KMS-11 (cell line): ENCODE measurements around the gene RELL1.

Experiments used
- H2AFZ ChIP-seq: fragments of 200-600 bp; sonication (generic); 2 replicates; pipeline ENCODE4 v1.6.1; 2016; ENCODE audit warnings: antibody characterized with exemption, mixed run types, low read depth
- H3K27ac ChIP-seq: fragments of 200-600 bp; sonication (generic); 2 replicates; pipeline ENCODE4 v1.6.1; 2016; ENCODE audit warnings: mild to moderate bottlenecking, mixed run types
- H3K27me3 ChIP-seq: fragments of 200-600 bp; sonication (generic); 2 replicates; pipeline ENCODE4 v1.6.1; 2017; ENCODE audit warnings: mild to moderate bottlenecking, low read depth, mixed run types, moderate library complexity; ENCODE audit not compliant: insufficient read depth
- H3K36me3 ChIP-seq: fragments of 200-600 bp; sonication (generic); 2 replicates; pipeline ENCODE4 v1.6.1; 2017; ENCODE audit warnings: mild to moderate bottlenecking, mixed run types; ENCODE audit not compliant: insufficient read depth
- H3K4me1 ChIP-seq: fragments of 200-600 bp; sonication (generic); 2 replicates; pipeline ENCODE4 v1.6.1; 2016; ENCODE audit warnings: mild to moderate bottlenecking, low read depth, mixed run types; ENCODE audit not compliant: poor library complexity, severe bottlenecking
- H3K4me2 ChIP-seq: fragments of 200-600 bp; sonication (generic); 2 replicates; pipeline ENCODE4 v1.7.0; 2016; ENCODE audit warnings: mild to moderate bottlenecking, mixed run types
- H3K4me3 ChIP-seq: fragments of 200-600 bp; sonication (generic); IDR thresholded peaks from 2 replicates; pipeline ENCODE4 v1.6.1; 2017; ENCODE audit warnings: low read depth, low read length, mixed read lengths; ENCODE audit not compliant: insufficient read depth
- H3K79me2 ChIP-seq: fragments of 200-600 bp; sonication (generic); 2 replicates; pipeline ENCODE4 v1.6.1; 2016; ENCODE audit warnings: low read depth, mixed run types; ENCODE audit not compliant: insufficient read depth
- H3K9ac ChIP-seq: fragments of 200-600 bp; sonication (generic); 2 replicates; pipeline ENCODE4 v1.6.1; 2016; ENCODE audit warnings: mild to moderate bottlenecking, mixed run types
- H4K20me1 ChIP-seq: fragments of 200-600 bp; sonication (generic); 2 replicates; pipeline ENCODE4 v1.6.1; 2016; ENCODE audit warnings: mild to moderate bottlenecking, mixed run types; ENCODE audit not compliant: insufficient read depth
- TF ChIP-seq, protein P1 (sequence below): fragments of 200-600 bp; sonication (generic); conservative IDR thresholded peaks from 2 replicates; pipeline ENCODE4 v1.6.1; 2017; ENCODE audit warnings: low read depth, mild to moderate bottlenecking, antibody characterized with exemption, low read length, moderate library complexity, mixed read lengths

RELL1 gene

DNA sequence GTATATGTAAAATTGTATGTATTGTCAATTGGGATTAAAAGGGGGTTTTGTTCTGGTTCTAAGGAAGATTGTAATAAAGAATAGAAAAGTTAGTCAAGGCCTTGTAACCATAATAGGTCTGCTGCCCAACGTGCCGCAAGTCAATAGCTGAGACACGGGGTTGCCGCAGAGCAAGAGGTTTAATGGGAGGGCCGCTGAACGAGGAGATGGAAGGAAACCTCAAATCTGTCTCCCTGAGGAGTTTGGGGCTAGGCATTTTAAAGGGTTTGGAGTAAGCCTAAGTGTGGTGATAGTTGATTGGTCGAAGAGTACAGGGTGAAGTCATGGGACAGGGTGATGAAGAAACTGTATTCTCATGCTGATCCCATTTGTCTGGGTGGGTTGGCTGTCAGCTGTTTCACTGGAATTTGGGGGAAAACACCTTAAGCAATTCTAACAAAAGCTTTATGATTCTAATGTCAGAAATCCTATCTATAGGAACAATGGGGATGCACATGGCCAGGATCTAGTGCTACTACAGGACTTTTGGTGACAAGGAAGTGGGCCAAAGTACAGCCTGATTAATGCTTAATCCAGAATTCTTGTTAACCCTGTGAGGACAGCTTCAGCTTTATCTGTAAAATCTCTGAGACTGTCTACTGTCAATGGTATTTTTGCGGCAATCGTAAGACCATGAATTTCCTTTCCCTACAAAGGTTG is 86.9 kb downstream of the RELL1 start:
- no peaks in the 10 kb centered on the region for H4K20me1 ChIP-seq
- H3K36me3 ChIP-seq, result no peaks in the 10 kb centered on the region
- H3K27ac ChIP-seq, result no peak overlapping the region
- H3K27me3 ChIP-seq, result no peaks in the 10 kb centered on the region
- no peaks in the 10 kb centered on the region for H3K79me2 ChIP-seq
- no peak overlapping the region for H3K4me3 ChIP-seq
- no peak overlapping the region for H3K9ac ChIP-seq
- H3K4me2 ChIP-seq, result no peak overlapping the region
- TF ChIP-seq, protein P1, sequence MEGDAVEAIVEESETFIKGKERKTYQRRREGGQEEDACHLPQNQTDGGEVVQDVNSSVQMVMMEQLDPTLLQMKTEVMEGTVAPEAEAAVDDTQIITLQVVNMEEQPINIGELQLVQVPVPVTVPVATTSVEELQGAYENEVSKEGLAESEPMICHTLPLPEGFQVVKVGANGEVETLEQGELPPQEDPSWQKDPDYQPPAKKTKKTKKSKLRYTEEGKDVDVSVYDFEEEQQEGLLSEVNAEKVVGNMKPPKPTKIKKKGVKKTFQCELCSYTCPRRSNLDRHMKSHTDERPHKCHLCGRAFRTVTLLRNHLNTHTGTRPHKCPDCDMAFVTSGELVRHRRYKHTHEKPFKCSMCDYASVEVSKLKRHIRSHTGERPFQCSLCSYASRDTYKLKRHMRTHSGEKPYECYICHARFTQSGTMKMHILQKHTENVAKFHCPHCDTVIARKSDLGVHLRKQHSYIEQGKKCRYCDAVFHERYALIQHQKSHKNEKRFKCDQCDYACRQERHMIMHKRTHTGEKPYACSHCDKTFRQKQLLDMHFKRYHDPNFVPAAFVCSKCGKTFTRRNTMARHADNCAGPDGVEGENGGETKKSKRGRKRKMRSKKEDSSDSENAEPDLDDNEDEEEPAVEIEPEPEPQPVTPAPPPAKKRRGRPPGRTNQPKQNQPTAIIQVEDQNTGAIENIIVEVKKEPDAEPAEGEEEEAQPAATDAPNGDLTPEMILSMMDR, result no peak
- H3K4me1 ChIP-seq, result no peaks in the 10 kb centered on the region
- H2AFZ ChIP-seq, result no peak overlapping the region

GRCh38 chr4:37597034-37597433 is 89.1 kb downstream of the RELL1 start:
- Histone ChIP-seq H3K79me2 (no peaks in the 10 kb centered on the region), H3K4me3 (no peak overlapping the region), H3K27ac (no peak overlapping the region), H3K4me2 (no peak overlapping the region), H4K20me1 (no peaks in the 10 kb centered on the region), H2AFZ (no peak overlapping the region), H3K27me3 (no peaks in the 10 kb centered on the region), H3K36me3 (no peaks in the 10 kb centered on the region), H3K4me1 (no peaks in the 10 kb centered on the region), H3K9ac (no peak overlapping the region)
- TF ChIP-seq, protein P1, result no peak

GRCh38 chr4:37595875-37596680 is 90.1 kb downstream of the RELL1 start:
- TF ChIP-seq, protein P1, result no peak
- no peak overlapping the region for H3K4me3 ChIP-seq
- no peaks in the 10 kb centered on the region for H3K79me2 ChIP-seq
- H3K27ac ChIP-seq, result no peak overlapping the region
- H3K27me3 ChIP-seq, result no peaks in the 10 kb centered on the region
- H4K20me1 ChIP-seq, result no peaks in the 10 kb centered on the region
- H3K36me3 ChIP-seq, result no peaks in the 10 kb centered on the region
- no peaks in the 10 kb centered on the region for H3K4me1 ChIP-seq
- no peak overlapping the region for H3K9ac ChIP-seq
- no peak overlapping the region for H3K4me2 ChIP-seq
- H2AFZ ChIP-seq, result no peak overlapping the region

DNA sequence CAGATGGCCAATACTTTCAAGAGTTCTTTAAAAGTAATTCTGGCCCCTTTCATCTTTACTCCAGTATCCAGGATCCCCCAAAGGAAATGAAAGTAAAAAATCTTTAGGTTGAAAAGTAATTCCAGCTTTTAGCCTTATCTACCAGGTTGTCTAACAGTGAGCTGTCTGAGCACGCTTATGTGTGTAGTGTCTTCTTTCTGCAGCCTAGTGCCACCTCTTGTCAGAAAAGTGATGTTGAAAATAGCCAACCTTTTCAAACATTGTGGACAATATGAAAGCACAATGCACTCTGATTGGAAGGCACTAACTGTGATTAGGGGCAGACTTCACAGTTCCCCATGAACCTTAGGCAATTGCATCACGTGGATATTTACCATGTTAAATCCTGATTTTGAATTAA is 92.1 kb downstream of the RELL1 start:
- no peaks in the 10 kb centered on the region for H4K20me1 ChIP-seq
- no peak overlapping the region for H3K9ac ChIP-seq
- no peak overlapping the region for H3K4me3 ChIP-seq
- no peaks in the 10 kb centered on the region for H3K27me3 ChIP-seq
- no peak overlapping the region for H3K27ac ChIP-seq
- H3K4me1 ChIP-seq, result no peaks in the 10 kb centered on the region
- no peaks in the 10 kb centered on the region for H3K79me2 ChIP-seq
- H3K36me3 ChIP-seq, result no peaks in the 10 kb centered on the region
- TF ChIP-seq, protein P1, result no peak
- no peak overlapping the region for H2AFZ ChIP-seq
- no peak overlapping the region for H3K4me2 ChIP-seq
